ENCODE measurements around the gene COMP. TPM values are rescaled to one million over a fixed set of nuclear protein-coding genes. Genes with fewer than 3 reads are reported as not detected.

The COMP gene
- total RNA-seq, 4 donors from 2014 or later, result 1.3 to 8.0 (median 5.3) TPM; not detected in 1

DNA sequence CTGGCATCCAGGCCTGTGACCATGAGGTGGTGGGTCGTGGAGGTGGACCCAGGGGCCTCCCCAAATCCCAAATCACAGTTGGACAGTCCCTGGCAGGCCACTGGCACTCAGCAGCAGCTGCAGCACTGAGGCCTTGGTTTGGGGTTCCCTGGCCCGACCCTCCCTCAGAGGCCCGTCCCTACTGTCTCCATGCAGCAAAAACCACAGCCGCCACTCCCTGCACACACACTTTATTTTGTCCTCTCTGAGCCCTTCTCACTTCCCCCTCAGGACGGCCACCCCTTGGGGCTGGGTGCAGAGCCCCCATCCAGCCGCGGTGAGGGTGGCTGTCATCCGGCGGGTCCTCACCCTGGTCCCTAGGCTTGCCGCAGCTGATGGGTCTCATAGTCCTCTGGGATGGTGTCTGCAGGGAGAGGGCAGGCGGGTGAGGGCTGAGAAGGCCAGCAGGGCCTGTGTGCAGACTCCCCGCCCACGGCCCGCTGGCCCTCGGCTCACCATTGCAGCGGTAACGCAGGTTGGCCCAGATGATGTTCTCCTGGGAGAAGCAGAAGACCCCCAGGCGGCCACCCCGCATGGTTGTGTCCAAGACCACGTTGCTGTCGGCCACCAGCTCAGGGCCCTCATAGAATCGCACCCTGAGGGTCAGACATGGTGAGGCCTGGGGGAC lies 8.4 kb downstream of the COMP start:
- H3K27ac ChIP-seq, result no peak overlapping the region
- no peak overlapping the region for H3K4me3 ChIP-seq
- H3K4me1 ChIP-seq, result peaks cover 7 to 24% (median 8%) of the 10 kb centered on the region in 3 donors
- 57 to 77% methylated on average over 3 to 7 of the region's 22 CpGs for WGBS, 2 donors
- DNase-seq, result no peak
- peaks cover 5 to 88% (median 10%) of the 10 kb centered on the region in 4 donors for H3K27me3 ChIP-seq
- intact Hi-C loops (cut with DNase I), result no loop called here
- H3K9me3 ChIP-seq, result no peaks in the 10 kb centered on the region
- no peaks in the 10 kb centered on the region for H3K36me3 ChIP-seq
- TF ChIP-seq POLR2A (IDR thresholded peaks at IDR 0.05), result no peak
- TF ChIP-seq, protein P1, sequence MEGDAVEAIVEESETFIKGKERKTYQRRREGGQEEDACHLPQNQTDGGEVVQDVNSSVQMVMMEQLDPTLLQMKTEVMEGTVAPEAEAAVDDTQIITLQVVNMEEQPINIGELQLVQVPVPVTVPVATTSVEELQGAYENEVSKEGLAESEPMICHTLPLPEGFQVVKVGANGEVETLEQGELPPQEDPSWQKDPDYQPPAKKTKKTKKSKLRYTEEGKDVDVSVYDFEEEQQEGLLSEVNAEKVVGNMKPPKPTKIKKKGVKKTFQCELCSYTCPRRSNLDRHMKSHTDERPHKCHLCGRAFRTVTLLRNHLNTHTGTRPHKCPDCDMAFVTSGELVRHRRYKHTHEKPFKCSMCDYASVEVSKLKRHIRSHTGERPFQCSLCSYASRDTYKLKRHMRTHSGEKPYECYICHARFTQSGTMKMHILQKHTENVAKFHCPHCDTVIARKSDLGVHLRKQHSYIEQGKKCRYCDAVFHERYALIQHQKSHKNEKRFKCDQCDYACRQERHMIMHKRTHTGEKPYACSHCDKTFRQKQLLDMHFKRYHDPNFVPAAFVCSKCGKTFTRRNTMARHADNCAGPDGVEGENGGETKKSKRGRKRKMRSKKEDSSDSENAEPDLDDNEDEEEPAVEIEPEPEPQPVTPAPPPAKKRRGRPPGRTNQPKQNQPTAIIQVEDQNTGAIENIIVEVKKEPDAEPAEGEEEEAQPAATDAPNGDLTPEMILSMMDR (IDR thresholded peaks at IDR 0.05), result no peak

GRCh38 chr19:18781885-18782527 lies 9.1 kb downstream of the COMP start:
- H3K9me3 ChIP-seq, result no peaks in the 10 kb centered on the region
- intact Hi-C loops (cut with DNase I), result no loop called here
- 39 to 59% methylated on average over 4 to 14 of the region's 20 CpGs for WGBS, 2 donors
- H3K36me3 ChIP-seq, result no peaks in the 10 kb centered on the region
- TF ChIP-seq, protein P1 (IDR thresholded peaks at IDR 0.05), result no peak
- TF ChIP-seq POLR2A (IDR thresholded peaks at IDR 0.05), result no peak
- peaks cover 7 to 17% (median 8%) of the 10 kb centered on the region in 3 donors for H3K4me1 ChIP-seq
- no peak for DNase-seq
- no peak overlapping the region for H3K27ac ChIP-seq
- H3K27me3 ChIP-seq, result peaks cover 5 to 84% (median 6%) of the 10 kb centered on the region in 4 donors
- no peak overlapping the region for H3K4me3 ChIP-seq

DNA sequence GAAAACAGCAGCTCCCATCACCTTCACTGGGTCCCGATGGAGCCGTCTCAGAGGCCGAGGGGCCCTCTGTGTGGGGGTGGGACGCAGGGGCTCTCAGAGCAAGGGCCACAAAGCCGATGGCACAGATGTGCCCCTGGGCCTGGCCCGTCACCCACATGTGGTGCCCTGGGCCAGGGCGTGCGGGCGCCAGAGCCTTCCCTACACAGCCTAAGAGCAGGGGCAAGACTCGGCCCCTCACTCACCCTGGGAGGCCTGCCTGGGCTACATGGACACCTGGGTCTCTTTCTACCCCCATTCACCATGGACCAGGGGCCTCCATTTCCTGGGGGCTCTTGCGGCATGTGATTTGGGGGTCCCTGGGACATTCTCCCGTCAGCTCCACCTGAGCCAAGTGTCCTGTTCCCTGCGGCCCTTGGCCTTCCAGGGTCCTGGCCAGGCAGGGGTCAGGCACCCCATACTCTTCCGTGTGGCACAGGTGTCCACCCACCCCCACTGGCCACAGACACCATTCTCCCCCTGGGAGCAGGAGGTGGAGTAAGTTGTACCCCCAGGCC lies 10.0 kb downstream of the COMP start:
- Histone ChIP-seq H3K4me3 (no peak overlapping the region), H3K9me3 (no peaks in the 10 kb centered on the region), H3K4me1 (peaks cover 7 to 14% (median 8%) of the 10 kb centered on the region in 3 donors), H3K36me3 (no peaks in the 10 kb centered on the region), H3K27me3 (peaks cover 0 to 76% (median 5%) of the 10 kb centered on the region in 4 donors), H3K27ac (no peak overlapping the region)
- DNase-seq, result no peak
- WGBS, 2 donors, result 79 to 88% methylated on average over 4 to 7 of the region's 14 CpGs
- TF ChIP-seq, protein P1 (IDR thresholded peaks at IDR 0.05), result no peak
- TF ChIP-seq POLR2A (IDR thresholded peaks at IDR 0.05), result no peak
- intact Hi-C loops (cut with DNase I), result no loop called here

GRCh38 chr19:18780631-18781030 lies 10.5 kb downstream of the COMP start:
- WGBS, 2 donors, result 71 to 81% methylated on average over 3 of the region's 10 CpGs
- DNase-seq, result no peak
- no peaks in the 10 kb centered on the region for H3K9me3 ChIP-seq
- H3K4me3 ChIP-seq, result no peak overlapping the region
- TF ChIP-seq, protein P1 (IDR thresholded peaks at IDR 0.05), result no peak
- no peak for TF ChIP-seq POLR2A (IDR thresholded peaks at IDR 0.05)
- peaks cover 5 to 9% (median 6%) of the 10 kb centered on the region in 3 donors for H3K4me1 ChIP-seq
- H3K36me3 ChIP-seq, result no peaks in the 10 kb centered on the region
- intact Hi-C loops (cut with DNase I), result no loop called here
- peaks cover 0 to 71% (median 1%) of the 10 kb centered on the region in 4 donors for H3K27me3 ChIP-seq
- no peak overlapping the region for H3K27ac ChIP-seq

DNA sequence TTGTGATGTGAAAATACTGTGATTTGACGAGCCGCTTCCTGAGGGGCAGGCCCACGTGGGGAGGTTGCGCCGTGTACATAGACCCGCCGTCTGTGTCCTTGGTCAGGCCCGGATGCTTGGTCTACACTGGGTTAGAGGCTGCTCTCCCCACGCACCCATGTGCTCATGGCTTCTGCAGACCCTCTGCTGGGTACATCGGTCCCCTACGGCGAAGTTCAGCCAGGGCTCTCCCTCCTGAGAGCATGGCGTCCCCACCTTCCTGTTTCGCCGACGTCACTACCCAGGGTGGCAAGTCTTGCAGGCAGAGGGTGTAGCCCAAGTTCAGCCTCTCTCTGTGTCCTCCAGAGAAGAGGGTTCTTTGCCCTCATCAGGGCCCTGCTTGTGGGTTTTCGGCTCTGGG lies 11.0 kb downstream of the COMP start:
- intact Hi-C loops (cut with DNase I), result no loop called here
- no peak for DNase-seq
- H3K4me3 ChIP-seq, result no peak overlapping the region
- no peak for TF ChIP-seq POLR2A (IDR thresholded peaks at IDR 0.05)
- TF ChIP-seq, protein P1 (IDR thresholded peaks at IDR 0.05), result no peak
- WGBS, 2 donors, result 80 to 95% methylated on average over 4 to 13 of the region's 17 CpGs
- H3K36me3 ChIP-seq, result no peaks in the 10 kb centered on the region
- peaks cover 0 to 65% (median 0%) of the 10 kb centered on the region in 4 donors for H3K27me3 ChIP-seq
- no peak overlapping the region for H3K27ac ChIP-seq
- no peaks in the 10 kb centered on the region for H3K9me3 ChIP-seq
- H3K4me1 ChIP-seq, result peaks cover 0 to 3% (median under 1%) of the 10 kb centered on the region in 3 donors

Measured in esophagus squamous epithelium (tissue), 5 donors.